Endodermal cell (in vitro differentiated cells): Measurements from ENCODE around the gene CD163. TPM values are rescaled to one million over a fixed set of nuclear protein-coding genes. Genes with fewer than 3 reads are reported as not detected.

Experiments used
- DNase-seq: peaks from one replicate; pipeline ENCODE4 v3.0.0-alpha.2; 2017
- H3K27ac ChIP-seq: 2 replicates; pipeline ENCODE4 v1.5.1; 2013; ENCODE audit warnings: mild to moderate bottlenecking, low read depth, low read length, moderate library complexity
- H3K27me3 ChIP-seq: 2 replicates; pipeline ENCODE4 v1.6.1; 2013; ENCODE audit warnings: mild to moderate bottlenecking, low read length, moderate library complexity; ENCODE audit not compliant: insufficient read depth, control insufficient read depth, poor library complexity, severe bottlenecking
- H3K36me3 ChIP-seq: 2 replicates; pipeline ENCODE4 v1.7.0; 2013; ENCODE audit warnings: mild to moderate bottlenecking, low read length, moderate library complexity; ENCODE audit not compliant: control insufficient read depth, insufficient read depth
- H3K4me1 ChIP-seq: one replicate; pipeline ENCODE4 v1.7.0; 2013; ENCODE audit warnings: low read length; ENCODE audit not compliant: control insufficient read depth, insufficient read depth
- H3K4me3 ChIP-seq: 2 replicates; pipeline ENCODE4 v1.5.1; 2013; ENCODE audit warnings: mild to moderate bottlenecking, low read length, moderate library complexity
- H3K9ac ChIP-seq: 2 replicates; pipeline ENCODE4 v1.6.1; 2013; ENCODE audit warnings: mild to moderate bottlenecking, low read length, moderate library complexity; ENCODE audit not compliant: poor library complexity, severe bottlenecking; ENCODE audit errors: extremely low read depth
- H3K9me3 ChIP-seq: 2 replicates; pipeline ENCODE4 v1.6.1; 2013; ENCODE audit warnings: mild to moderate bottlenecking, low read length, moderate library complexity; ENCODE audit not compliant: control insufficient read depth
- H3K27ac Mint-ChIP-seq: 2 replicates; pipeline ENCODE4 v1.8.0; 2020; ENCODE audit warnings: mixed read lengths
- H3K27me3 Mint-ChIP-seq: 2 replicates; pipeline ENCODE4 v1.8.0; 2021; ENCODE audit warnings: mild to moderate bottlenecking, mixed read lengths; ENCODE audit not compliant: insufficient read depth
- H3K36me3 Mint-ChIP-seq: 2 replicates; pipeline ENCODE4 v1.8.0; 2020; ENCODE audit warnings: low read depth, mixed read lengths
- H3K4me1 Mint-ChIP-seq: 2 replicates; pipeline ENCODE4 v1.8.0; 2020; ENCODE audit warnings: mixed read lengths
- H3K4me3 Mint-ChIP-seq: 2 replicates; pipeline ENCODE4 v1.8.0; 2020; ENCODE audit warnings: mild to moderate bottlenecking, moderate library complexity, mixed read lengths
- H3K9me3 Mint-ChIP-seq: 2 replicates; pipeline ENCODE4 v1.8.0; 2020; ENCODE audit warnings: mild to moderate bottlenecking, mixed read lengths
- CTCF ChIP-seq: fragments of 200-600 bp; sonication (generic); conservative IDR thresholded peaks from 2 replicates; pipeline ENCODE4 v1.5.0; 2021; ENCODE audit warnings: antibody characterized with exemption, mild to moderate bottlenecking
- WGBS, 2 experiments: methylation state at CpG; one replicate each; pipeline versions ENCODE4 v1.1.5 to v1.1.7; 2013; ENCODE audit warnings: missing lambda C conversion rate in 2 of 2, mixed read lengths in 1 of 2; ENCODE audit not compliant: insufficient coverage in 1 of 2, insufficient read length in 1 of 2; 5-methylcytosine and 5-hydroxymethylcytosine counted together
- total RNA-seq, 2 donors: library from RNA; stranded (reverse); fragmentation: NEBNext Ultra II Directional in 1 of 2; extraction: Animal tissue kit (Norgen Biotek cat#: 25700) in 1 of 2; gene quantifications; 2 replicates in 1 of 2; 3 replicates in 1 of 2; pipeline ENCODE4 v1.2.1, GENCODE V29; 2021

CD163 gene
- total RNA-seq, 2 donors from 2014 or later = 2.8 to 11.4 TPM

DNA sequence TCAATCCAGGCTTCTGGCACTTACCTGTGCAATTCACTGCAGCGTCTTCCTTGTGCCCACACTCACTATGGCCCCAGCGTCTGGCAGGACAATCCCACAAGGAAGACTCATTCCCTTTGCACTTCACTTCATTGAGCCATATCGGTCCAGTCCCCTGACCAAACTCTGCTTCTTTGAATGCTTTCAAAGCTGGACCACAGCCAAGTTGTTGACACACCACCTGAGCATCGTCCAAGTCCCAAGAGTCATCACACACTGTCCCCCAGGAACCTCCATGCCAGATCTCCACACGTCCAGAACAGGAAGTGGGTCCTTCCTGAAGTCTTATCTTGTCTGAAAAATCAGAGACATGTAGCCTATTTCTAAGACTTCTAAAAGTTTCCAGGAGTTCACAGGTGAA lies 20.2 kb downstream of the CD163 start:
- H3K27ac ChIP-seq = no peak overlapping the region
- no peak for DNase-seq
- H3K9me3 Mint-ChIP-seq = peaks cover 3% of the 10 kb centered on the region
- TF ChIP-seq CTCF = no peak
- peaks cover 4% of the 10 kb centered on the region for H3K36me3 Mint-ChIP-seq
- no peak overlapping the region for H3K4me3 Mint-ChIP-seq
- H3K4me3 ChIP-seq = no peak overlapping the region
- H3K4me1 ChIP-seq = no peaks in the 10 kb centered on the region
- H3K36me3 ChIP-seq = no peaks in the 10 kb centered on the region
- peaks cover 9% of the 10 kb centered on the region for H3K27me3 Mint-ChIP-seq
- H3K4me1 Mint-ChIP-seq = no peaks in the 10 kb centered on the region
- no peaks in the 10 kb centered on the region for H3K27me3 ChIP-seq
- H3K9ac ChIP-seq = no peak overlapping the region
- 93 to 100% methylated on average over 4 to 5 of the region's 5 CpGs for WGBS, 2 experiments
- no peak overlapping the region for H3K27ac Mint-ChIP-seq
- H3K9me3 ChIP-seq = no peaks in the 10 kb centered on the region

- H3K4me3 Mint-ChIP-seq = no peak overlapping the region
- peaks cover 4% of the 10 kb centered on the region for H3K36me3 Mint-ChIP-seq
- Histone ChIP-seq H3K4me1 (no peaks in the 10 kb centered on the region), H3K27ac (no peak overlapping the region), H3K36me3 (no peaks in the 10 kb centered on the region), H3K9me3 (no peaks in the 10 kb centered on the region), H3K4me3 (no peak overlapping the region), H3K27me3 (no peaks in the 10 kb centered on the region), H3K9ac (no peak overlapping the region)
- WGBS, 2 experiments = no CpG with 5 or more reads among the region's 1 CpG
- peaks cover 6% of the 10 kb centered on the region for H3K9me3 Mint-ChIP-seq
- no peaks in the 10 kb centered on the region for H3K4me1 Mint-ChIP-seq
- H3K27ac Mint-ChIP-seq = no peak overlapping the region
- peaks cover 16% of the 10 kb centered on the region for H3K27me3 Mint-ChIP-seq
- TF ChIP-seq CTCF = no peak
- no peak for DNase-seq
These were observed 23.8 kb downstream of the CD163 start for GRCh38 chr12:7479771-7480170.

DNA sequence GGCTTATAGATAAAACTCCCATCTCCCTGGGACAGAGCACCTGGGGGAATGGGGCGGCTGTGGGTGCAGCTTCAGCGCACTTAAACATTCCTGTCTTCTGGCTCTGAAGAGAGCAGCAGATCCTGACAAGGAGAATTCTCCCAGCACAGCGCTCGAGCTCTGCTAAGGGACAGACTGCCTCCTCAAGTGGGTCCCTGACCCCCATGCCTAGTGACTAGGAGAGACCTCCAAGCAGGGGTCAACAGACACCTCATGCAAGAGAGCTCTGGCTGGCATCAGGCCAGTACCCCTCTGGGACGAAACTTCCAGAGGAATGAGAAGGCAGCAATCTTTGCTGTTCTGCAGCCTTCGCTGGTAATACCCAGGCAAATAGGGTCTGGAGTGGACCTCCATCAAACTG lies 31.5 kb downstream of the CD163 start:
- no peak for DNase-seq
- TF ChIP-seq CTCF = no peak
- Histone ChIP-seq H3K4me3 (no peak overlapping the region), H3K27ac (no peak overlapping the region), H3K4me1 (no peaks in the 10 kb centered on the region), H3K27me3 (no peaks in the 10 kb centered on the region), H3K9me3 (no peaks in the 10 kb centered on the region), H3K9ac (no peak overlapping the region), H3K36me3 (no peaks in the 10 kb centered on the region)
- no peaks in the 10 kb centered on the region for H3K4me1 Mint-ChIP-seq
- H3K27ac Mint-ChIP-seq = no peak overlapping the region
- H3K27me3 Mint-ChIP-seq = peaks cover 18% of the 10 kb centered on the region
- no peaks in the 10 kb centered on the region for H3K36me3 Mint-ChIP-seq
- H3K9me3 Mint-ChIP-seq = peaks cover 19% of the 10 kb centered on the region
- WGBS, 2 experiments = 95 to 97% methylated on average over 4 to 6 of the region's 6 CpGs
- H3K4me3 Mint-ChIP-seq = no peak overlapping the region
